Trophoblast cell (in vitro differentiated cells and primary cell): ENCODE measurements around the gene RFTN1.

Source experiments
- DNase-seq, 2 donors: peaks; one replicate each; pipeline ENCODE4 v3.0.0-alpha.2; 2016
- H2AFZ ChIP-seq: 2 replicates; pipeline ENCODE4 v1.6.1; 2013; ENCODE audit warnings: low read length, moderate library complexity, mild to moderate bottlenecking; ENCODE audit not compliant: insufficient read depth, poor library complexity
- H2AK5ac ChIP-seq: 2 replicates; pipeline ENCODE4 v1.6.1; 2013; ENCODE audit warnings: mild to moderate bottlenecking, low read length
- H2BK120ac ChIP-seq: 2 replicates; pipeline ENCODE4 v1.6.1; 2013; ENCODE audit warnings: low read length, mild to moderate bottlenecking, moderate library complexity; ENCODE audit not compliant: insufficient read depth, poor library complexity
- H2BK12ac ChIP-seq: 2 replicates; pipeline ENCODE4 v1.6.1; 2013; ENCODE audit warnings: mild to moderate bottlenecking, low read length, moderate library complexity
- H2BK5ac ChIP-seq: 2 replicates; pipeline ENCODE4 v1.6.1; 2013; ENCODE audit warnings: low read length, low read depth, moderate library complexity, mild to moderate bottlenecking; ENCODE audit not compliant: poor library complexity
- H3K14ac ChIP-seq: 2 replicates; pipeline ENCODE4 v1.6.1; 2013; ENCODE audit warnings: mild to moderate bottlenecking, low read length
- H3K18ac ChIP-seq: 2 replicates; pipeline ENCODE4 v1.6.1; 2013; ENCODE audit warnings: mild to moderate bottlenecking, low read length
- H3K23ac ChIP-seq: 2 replicates; pipeline ENCODE4 v1.6.1; 2013; ENCODE audit warnings: low read length
- H3K27ac ChIP-seq: 2 replicates; pipeline ENCODE4 v1.5.1; 2013; ENCODE audit warnings: low read depth, mild to moderate bottlenecking, inconsistent platforms, low read length, moderate library complexity
- H3K27me3 ChIP-seq: 2 replicates; pipeline ENCODE4 v1.6.1; 2013; ENCODE audit warnings: inconsistent platforms, mild to moderate bottlenecking, low read length, moderate library complexity; ENCODE audit not compliant: insufficient read depth
- H3K36me3 ChIP-seq, 2 experiments: 1 replicate in 1 of 2; 2 replicates in 1 of 2; pipeline ENCODE4 v1.6.1; 2013; ENCODE audit warnings: low read length in 2 of 2, mild to moderate bottlenecking in 2 of 2, moderate library complexity in 1 of 2; ENCODE audit not compliant: insufficient read depth in 2 of 2, control insufficient read depth in 1 of 2
- H3K4ac ChIP-seq: 2 replicates; pipeline ENCODE4 v1.6.1; 2013; ENCODE audit warnings: low read depth, mild to moderate bottlenecking, low read length, moderate library complexity
- H3K4me1 ChIP-seq, 2 experiments: 1 replicate in 1 of 2; 2 replicates in 1 of 2; pipeline ENCODE4 v1.6.1; 2013; ENCODE audit warnings: low read length in 2 of 2, mild to moderate bottlenecking in 2 of 2, moderate library complexity in 1 of 2; ENCODE audit not compliant: insufficient read depth in 2 of 2, control insufficient read depth in 1 of 2
- H3K4me2 ChIP-seq: 2 replicates; pipeline ENCODE4 v1.6.1; 2013; ENCODE audit warnings: inconsistent platforms, mild to moderate bottlenecking, low read length, moderate library complexity
- H3K4me3 ChIP-seq: 2 replicates; pipeline ENCODE4 v1.5.1; 2013; ENCODE audit warnings: mild to moderate bottlenecking, low read depth, low read length, inconsistent platforms
- H3K79me1 ChIP-seq: one replicate; pipeline ENCODE4 v1.6.1; 2013; ENCODE audit warnings: low read length
- H3K79me2 ChIP-seq: 2 replicates; pipeline ENCODE4 v1.6.1; 2013; ENCODE audit warnings: low read length, mild to moderate bottlenecking; ENCODE audit not compliant: control insufficient read depth, insufficient read depth, poor library complexity
- H3K9ac ChIP-seq: 2 replicates; pipeline ENCODE4 v1.6.1; 2013; ENCODE audit warnings: mild to moderate bottlenecking, low read length
- H3K9me3 ChIP-seq: 2 replicates; pipeline ENCODE4 v1.6.1; 2013; ENCODE audit warnings: low read depth, mild to moderate bottlenecking, control low read depth, inconsistent platforms, low read length; ENCODE audit not compliant: insufficient read depth
- H4K12ac ChIP-seq: 2 replicates; pipeline ENCODE4 v1.6.1; 2013; ENCODE audit warnings: low read depth, mild to moderate bottlenecking, low read length, moderate library complexity
- H4K8ac ChIP-seq: 2 replicates; pipeline ENCODE4 v1.6.1; 2013; ENCODE audit warnings: low read depth, mild to moderate bottlenecking, low read length, moderate library complexity
- H4K91ac ChIP-seq: one replicate; pipeline ENCODE4 v1.6.1; 2013; ENCODE audit warnings: low read depth, mild to moderate bottlenecking, low read length, moderate library complexity
- WGBS: extraction: QIAGEN DNeasy Blood & Tissue Kit; methylation state at CpG from one replicate; pipeline ENCODE4 v1.1.7; 2013; ENCODE audit warnings: missing lambda C conversion rate; ENCODE audit not compliant: insufficient read length, insufficient coverage; ENCODE audit errors: extremely low coverage; 5-methylcytosine and 5-hydroxymethylcytosine counted together

Gene RFTN1

GRCh38 chr3:16509721-16510619 is 3.5 kb downstream of the RFTN1 start:
- Histone ChIP-seq H2AK5ac (no peak overlapping the region), H3K27me3 (peaks cover 25% of the 10 kb centered on the region), H3K4me3 (no peak overlapping the region), H3K4me2 (no peak overlapping the region), H3K4me1 (peaks cover 8 to 11% of the 10 kb centered on the region in 2 experiments), H3K18ac (no peak overlapping the region), H3K36me3 (no peaks in the 10 kb centered on the region), H3K14ac (no peak overlapping the region), H4K8ac (no peak overlapping the region), H3K9me3 (peaks cover 1% of the 10 kb centered on the region), H4K12ac (no peak overlapping the region), H3K79me2 (peaks cover 6% of the 10 kb centered on the region), H4K91ac (no peak overlapping the region), H2BK5ac (no peak overlapping the region), H2BK120ac (no peak overlapping the region), H2AFZ (no peak overlapping the region), H3K79me1 (peaks cover 7% of the 10 kb centered on the region), H3K23ac (no peak overlapping the region), H3K27ac (no peak overlapping the region), H2BK12ac (no peak overlapping the region), H3K9ac (no peak overlapping the region), H3K4ac (no peak overlapping the region)
- WGBS: no CpG with 5 or more reads among the region's 10 CpGs
- no peak for DNase-seq

GRCh38 chr3:16508591-16508995 is 4.9 kb downstream of the RFTN1 start:
- H4K91ac ChIP-seq: no peak overlapping the region
- H2BK12ac ChIP-seq: no peak overlapping the region
- no peaks in the 10 kb centered on the region for H3K36me3 ChIP-seq
- H3K79me1 ChIP-seq: peaks cover 5% of the 10 kb centered on the region
- H3K4me2 ChIP-seq: no peak overlapping the region
- peaks cover 1% of the 10 kb centered on the region for H3K9me3 ChIP-seq
- H2BK5ac ChIP-seq: no peak overlapping the region
- no peak for DNase-seq
- no peak overlapping the region for H3K9ac ChIP-seq
- H3K4me1 ChIP-seq: peaks cover 5 to 6% of the 10 kb centered on the region in 2 experiments
- no peak overlapping the region for H2BK120ac ChIP-seq
- H3K4ac ChIP-seq: no peak overlapping the region
- H4K12ac ChIP-seq: no peak overlapping the region
- H3K14ac ChIP-seq: no peak overlapping the region
- H3K27ac ChIP-seq: no peak overlapping the region
- H3K27me3 ChIP-seq: peaks cover 13% of the 10 kb centered on the region
- H4K8ac ChIP-seq: no peak overlapping the region
- H3K23ac ChIP-seq: no peak overlapping the region
- H3K18ac ChIP-seq: no peak overlapping the region
- no peak overlapping the region for H2AK5ac ChIP-seq
- no CpG with 5 or more reads among the region's 6 CpGs for WGBS
- no peak overlapping the region for H3K4me3 ChIP-seq
- no peak overlapping the region for H2AFZ ChIP-seq
- H3K79me2 ChIP-seq: peaks cover 3% of the 10 kb centered on the region

GRCh38 chr3:16508243-16508578 is 5.3 kb downstream of the RFTN1 start:
- H3K79me1 ChIP-seq: peaks cover 2% of the 10 kb centered on the region
- H3K79me2 ChIP-seq: peaks cover under 1% of the 10 kb centered on the region
- H3K4ac ChIP-seq: no peak overlapping the region
- no peak overlapping the region for H3K27ac ChIP-seq
- no peak overlapping the region for H3K14ac ChIP-seq
- no peak overlapping the region for H2BK120ac ChIP-seq
- no peak overlapping the region for H3K4me3 ChIP-seq
- peaks cover 1% of the 10 kb centered on the region for H3K9me3 ChIP-seq
- no peak overlapping the region for H3K4me2 ChIP-seq
- no peak overlapping the region for H3K23ac ChIP-seq
- no peak overlapping the region for H3K18ac ChIP-seq
- H4K8ac ChIP-seq: no peak overlapping the region
- WGBS: no CpG with 5 or more reads among the region's 4 CpGs
- H2BK5ac ChIP-seq: no peak overlapping the region
- H3K36me3 ChIP-seq: no peaks in the 10 kb centered on the region
- no peak for DNase-seq
- no peak overlapping the region for H3K9ac ChIP-seq
- no peak overlapping the region for H2AFZ ChIP-seq
- H3K27me3 ChIP-seq: peaks cover 10% of the 10 kb centered on the region
- no peak overlapping the region for H4K91ac ChIP-seq
- H2BK12ac ChIP-seq: no peak overlapping the region
- peaks cover 5 to 6% of the 10 kb centered on the region in 2 experiments for H3K4me1 ChIP-seq
- no peak overlapping the region for H4K12ac ChIP-seq
- H2AK5ac ChIP-seq: no peak overlapping the region

GRCh38 chr3:16507578-16508242 is 5.8 kb downstream of the RFTN1 start:
- H3K9ac ChIP-seq: no peak overlapping the region
- no peak overlapping the region for H4K8ac ChIP-seq
- no peak overlapping the region for H2AK5ac ChIP-seq
- 100% methylated on average over 1 of the region's 8 CpGs for WGBS
- no peak overlapping the region for H3K14ac ChIP-seq
- H3K18ac ChIP-seq: no peak overlapping the region
- peak overlapping the region; percentile 56 for H3K23ac ChIP-seq
- H3K27ac ChIP-seq: no peak overlapping the region
- no peak overlapping the region for H4K91ac ChIP-seq
- H2BK12ac ChIP-seq: no peak overlapping the region
- no peak overlapping the region for H4K12ac ChIP-seq
- peaks cover 1% of the 10 kb centered on the region for H3K9me3 ChIP-seq
- H3K4ac ChIP-seq: no peak overlapping the region
- no peak overlapping the region for H2BK5ac ChIP-seq
- no peaks in the 10 kb centered on the region for H3K79me1 ChIP-seq
- no peak overlapping the region for H2BK120ac ChIP-seq
- no peak overlapping the region for H2AFZ ChIP-seq
- no peaks in the 10 kb centered on the region for H3K79me2 ChIP-seq
- peaks cover 1 to 4% of the 10 kb centered on the region in 2 experiments for H3K4me1 ChIP-seq
- peaks cover 5% of the 10 kb centered on the region for H3K27me3 ChIP-seq
- H3K4me2 ChIP-seq: no peak overlapping the region
- DNase-seq: no peak
- no peak overlapping the region for H3K4me3 ChIP-seq
- no peaks in the 10 kb centered on the region for H3K36me3 ChIP-seq
